22Rv1 (cell line): ENCODE results near the gene SRRT.

Experiments used
- ZFX ChIP-seq: fragments of 450-650 bp; IDR thresholded peaks from 2 replicates; pipeline ENCODE4 v1.6.1; 2017; ENCODE audit warnings: antibody characterized with exemption, borderline replicate concordance
- TF ChIP-seq, protein P1 (sequence below): fragments of 450-650 bp; IDR thresholded peaks from 2 replicates; pipeline ENCODE4 v1.5.1; 2017; ENCODE audit warnings: mild to moderate bottlenecking

DNA sequence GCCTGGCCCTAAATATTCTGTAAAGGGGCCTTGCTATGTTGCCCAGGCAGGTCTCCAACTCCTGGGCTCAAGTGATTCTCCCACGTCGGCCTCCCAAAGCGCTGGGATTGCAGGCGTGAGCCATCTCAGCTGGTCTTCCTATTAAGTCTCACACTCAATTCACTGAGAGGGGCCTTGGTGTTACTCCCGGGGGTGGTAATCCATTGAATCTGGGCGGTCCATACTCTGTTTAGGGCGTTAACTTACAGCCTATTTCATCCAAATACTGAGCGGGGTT lies 665 bp upstream of the SRRT start:
- TF ChIP-seq, protein P1, sequence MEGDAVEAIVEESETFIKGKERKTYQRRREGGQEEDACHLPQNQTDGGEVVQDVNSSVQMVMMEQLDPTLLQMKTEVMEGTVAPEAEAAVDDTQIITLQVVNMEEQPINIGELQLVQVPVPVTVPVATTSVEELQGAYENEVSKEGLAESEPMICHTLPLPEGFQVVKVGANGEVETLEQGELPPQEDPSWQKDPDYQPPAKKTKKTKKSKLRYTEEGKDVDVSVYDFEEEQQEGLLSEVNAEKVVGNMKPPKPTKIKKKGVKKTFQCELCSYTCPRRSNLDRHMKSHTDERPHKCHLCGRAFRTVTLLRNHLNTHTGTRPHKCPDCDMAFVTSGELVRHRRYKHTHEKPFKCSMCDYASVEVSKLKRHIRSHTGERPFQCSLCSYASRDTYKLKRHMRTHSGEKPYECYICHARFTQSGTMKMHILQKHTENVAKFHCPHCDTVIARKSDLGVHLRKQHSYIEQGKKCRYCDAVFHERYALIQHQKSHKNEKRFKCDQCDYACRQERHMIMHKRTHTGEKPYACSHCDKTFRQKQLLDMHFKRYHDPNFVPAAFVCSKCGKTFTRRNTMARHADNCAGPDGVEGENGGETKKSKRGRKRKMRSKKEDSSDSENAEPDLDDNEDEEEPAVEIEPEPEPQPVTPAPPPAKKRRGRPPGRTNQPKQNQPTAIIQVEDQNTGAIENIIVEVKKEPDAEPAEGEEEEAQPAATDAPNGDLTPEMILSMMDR: no peak
- TF ChIP-seq ZFX: no peak
